ENCODE results near the gene HIBADH. TPM values are rescaled to one million over a fixed set of nuclear protein-coding genes. Genes with fewer than 3 reads are reported as not detected.

HIBADH gene
- total and polyA plus RNA-seq, 2 of the 4 experiments (the other 2 are of a cell fraction): 36.6 to 52.5 TPM

DNA sequence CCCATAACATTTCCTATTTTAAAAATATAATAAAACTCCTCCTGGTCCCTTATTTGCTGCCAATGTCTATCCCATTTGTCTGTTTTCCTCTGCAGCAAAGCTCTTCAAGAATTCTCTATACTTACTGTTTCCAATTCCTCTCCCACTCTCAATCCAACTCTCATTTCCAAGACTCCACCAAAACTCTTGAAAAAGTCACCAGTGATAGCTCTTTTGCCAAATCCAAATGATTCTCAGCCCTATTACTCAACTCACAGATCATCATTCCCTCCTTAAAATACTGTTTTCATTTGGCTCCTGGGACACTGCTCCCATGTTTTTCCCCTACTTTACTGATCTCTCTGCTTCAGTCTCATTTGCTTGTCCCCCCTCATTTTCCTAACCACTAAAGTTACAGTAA is 139.4 kb downstream of the HIBADH start:
- Histone ChIP-seq H3K79me1 (ENCODE audit: low read depth in 1 of 2, low read length in 2 of 2) (no peaks in the 10 kb centered on the region), H3K4me3 (ENCODE audit: insufficient read depth, low read depth, low read length) (no peak overlapping the region), H4K20me1 (ENCODE audit: insufficient read depth, low read length) (no peaks in the 10 kb centered on the region; the same call in 1 of the 2 replicates), H3K27ac (ENCODE audit: insufficient read depth, low read length) (no peak overlapping the region), H4K8ac (ENCODE audit: low read depth in 2 of 2, low read length in 2 of 2) (no peak overlapping the region), H3K9ac (ENCODE audit: low read depth, low read length) (no peak overlapping the region), H3K27me3 (ENCODE audit: control insufficient read depth, insufficient read depth, low read length) (no peaks in the 10 kb centered on the region), H3K4me2 (ENCODE audit: low read depth, low read length) (no peak overlapping the region), H2AFZ (replicated peaks; ENCODE audit: low read length, poor library complexity) (no peak overlapping the region), H3K18ac (ENCODE audit: low read depth, low read length) (no peak overlapping the region), H2AK9ac (replicated peaks; ENCODE audit: low read depth, low read length, poor library complexity) (no peak overlapping the region), H2BK20ac (ENCODE audit: low read depth, low read length) (no peak overlapping the region), H3K56ac (ENCODE audit: extremely low read depth, insufficient read depth, low read length) (no peak overlapping the region), H3K36me3 (ENCODE audit: control insufficient read depth, insufficient read depth, low read length) (peaks cover 6% of the 10 kb centered on the region), H2BK120ac (ENCODE audit: low read depth, low read length) (no peak overlapping the region), H2BK5ac (ENCODE audit: low read depth, low read length, poor library complexity, severe bottlenecking) (no peak overlapping the region), H3K4me1 (ENCODE audit: control insufficient read depth, insufficient read depth, low read length) (peaks cover 4% of the 10 kb centered on the region; the same call in 1 of the 2 replicates), H2BK15ac (ENCODE audit: low read depth, low read length) (no peak overlapping the region), H3K4ac (ENCODE audit: low read depth, low read length) (no peak overlapping the region), H4K91ac (ENCODE audit: insufficient read depth, low read depth, low read length) (no peak overlapping the region), H3K14ac (replicated peaks; ENCODE audit: low read depth, low read length) (no peak overlapping the region), H3K9me1 (ENCODE audit: insufficient read depth, low read length) (peaks cover 6% of the 10 kb centered on the region; the same call in 1 of the 2 replicates), H3K9me3 (ENCODE audit: control insufficient read depth, insufficient read depth, low read length) (no peaks in the 10 kb centered on the region), H2AK5ac (ENCODE audit: low read depth, low read length) (no peak overlapping the region), H3K23ac (ENCODE audit: low read depth, low read length) (no peak overlapping the region), H4K5ac (ENCODE audit: low read depth, low read length) (no peak overlapping the region)
- DNase-seq: no peak
- intact Hi-C loops (cut with micrococcal nuclease): no loop called here
- no peak for ATAC-seq (ENCODE audit: low read depth)
- no TSS peak for BruUV-seq (replicated peaks)
- ChIA-PET CTCF (no interaction called here), POLR2A (ENCODE audit: unreplicated experiment) (no interaction called here)
- TF ChIP-seq, protein P1, sequence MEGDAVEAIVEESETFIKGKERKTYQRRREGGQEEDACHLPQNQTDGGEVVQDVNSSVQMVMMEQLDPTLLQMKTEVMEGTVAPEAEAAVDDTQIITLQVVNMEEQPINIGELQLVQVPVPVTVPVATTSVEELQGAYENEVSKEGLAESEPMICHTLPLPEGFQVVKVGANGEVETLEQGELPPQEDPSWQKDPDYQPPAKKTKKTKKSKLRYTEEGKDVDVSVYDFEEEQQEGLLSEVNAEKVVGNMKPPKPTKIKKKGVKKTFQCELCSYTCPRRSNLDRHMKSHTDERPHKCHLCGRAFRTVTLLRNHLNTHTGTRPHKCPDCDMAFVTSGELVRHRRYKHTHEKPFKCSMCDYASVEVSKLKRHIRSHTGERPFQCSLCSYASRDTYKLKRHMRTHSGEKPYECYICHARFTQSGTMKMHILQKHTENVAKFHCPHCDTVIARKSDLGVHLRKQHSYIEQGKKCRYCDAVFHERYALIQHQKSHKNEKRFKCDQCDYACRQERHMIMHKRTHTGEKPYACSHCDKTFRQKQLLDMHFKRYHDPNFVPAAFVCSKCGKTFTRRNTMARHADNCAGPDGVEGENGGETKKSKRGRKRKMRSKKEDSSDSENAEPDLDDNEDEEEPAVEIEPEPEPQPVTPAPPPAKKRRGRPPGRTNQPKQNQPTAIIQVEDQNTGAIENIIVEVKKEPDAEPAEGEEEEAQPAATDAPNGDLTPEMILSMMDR (conservative IDR thresholded peaks at IDR 0.05; ENCODE audit: low read depth, low read length): no peak
- no peak for TF ChIP-seq MAFK (IDR thresholded peaks at IDR 0.05; ENCODE audit: low read depth, low read length)
- no peak for TF ChIP-seq BHLHE40 (IDR thresholded peaks at IDR 0.05; ENCODE audit: low read depth, low read length)
- TF ChIP-seq CHD1 (IDR thresholded peaks at IDR 0.05; ENCODE audit: low read depth, low read length): no peak
- no peak for TF ChIP-seq NFE2L2 (IDR thresholded peaks at IDR 0.05; ENCODE audit: low read depth, low read length)
- TF ChIP-seq RCOR1 (IDR thresholded peaks at IDR 0.05; ENCODE audit: insufficient replicate concordance, low read length): no peak
- TF ChIP-seq MXI1 (IDR thresholded peaks at IDR 0.05; ENCODE audit: borderline replicate concordance, low read depth, low read length): no peak
- TF ChIP-seq RAD21 (IDR thresholded peaks at IDR 0.05; ENCODE audit: low read length): no peak
- no peak for TF ChIP-seq CEBPB (IDR thresholded peaks at IDR 0.05; ENCODE audit: low read depth, low read length)
- no peak for TF ChIP-seq SMC3 (IDR thresholded peaks at IDR 0.05; ENCODE audit: low read depth, low read length)
- TF ChIP-seq, protein P2, sequence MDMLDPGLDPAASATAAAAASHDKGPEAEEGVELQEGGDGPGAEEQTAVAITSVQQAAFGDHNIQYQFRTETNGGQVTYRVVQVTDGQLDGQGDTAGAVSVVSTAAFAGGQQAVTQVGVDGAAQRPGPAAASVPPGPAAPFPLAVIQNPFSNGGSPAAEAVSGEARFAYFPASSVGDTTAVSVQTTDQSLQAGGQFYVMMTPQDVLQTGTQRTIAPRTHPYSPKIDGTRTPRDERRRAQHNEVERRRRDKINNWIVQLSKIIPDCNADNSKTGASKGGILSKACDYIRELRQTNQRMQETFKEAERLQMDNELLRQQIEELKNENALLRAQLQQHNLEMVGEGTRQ (IDR thresholded peaks at IDR 0.05; ENCODE audit: low read depth, low read length): no peak
- no peak for TF ChIP-seq RFX5 (IDR thresholded peaks at IDR 0.05; ENCODE audit: low read depth, low read length)
- TF ChIP-seq FOS (IDR thresholded peaks at IDR 0.05; ENCODE audit: low read depth, low read length): no peak
- TF ChIP-seq, protein P3, sequence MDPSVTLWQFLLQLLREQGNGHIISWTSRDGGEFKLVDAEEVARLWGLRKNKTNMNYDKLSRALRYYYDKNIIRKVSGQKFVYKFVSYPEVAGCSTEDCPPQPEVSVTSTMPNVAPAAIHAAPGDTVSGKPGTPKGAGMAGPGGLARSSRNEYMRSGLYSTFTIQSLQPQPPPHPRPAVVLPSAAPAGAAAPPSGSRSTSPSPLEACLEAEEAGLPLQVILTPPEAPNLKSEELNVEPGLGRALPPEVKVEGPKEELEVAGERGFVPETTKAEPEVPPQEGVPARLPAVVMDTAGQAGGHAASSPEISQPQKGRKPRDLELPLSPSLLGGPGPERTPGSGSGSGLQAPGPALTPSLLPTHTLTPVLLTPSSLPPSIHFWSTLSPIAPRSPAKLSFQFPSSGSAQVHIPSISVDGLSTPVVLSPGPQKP (IDR thresholded peaks at IDR 0.05; ENCODE audit: borderline replicate concordance, low read depth, low read length): no peak
- TF ChIP-seq POLR2A (IDR thresholded peaks at IDR 0.05; ENCODE audit: low read depth, low read length): no peak
- TF ChIP-seq MAZ (IDR thresholded peaks at IDR 0.05; ENCODE audit: borderline replicate concordance, low read depth, low read length): no peak
- dilution Hi-C loops (cut with HindIII; ENCODE audit: low sequenced_read_pairs, unreplicated experiment): no loop called here
- in situ Hi-C loops (cut with MboI; ENCODE audit: low sequenced_read_pairs): no loop called here

Measured in IMR-90 (cell line).